Measurements from ENCODE around the gene C9orf85.
"Not testable (repeated sequence)": the region's sequence is repeated elsewhere in the genome, so short reads cannot be mapped to it uniquely, and the experiment has no call there.

Gene C9orf85

GRCh38 chr9:71954652-71955051, 43.2 kb downstream of the C9orf85 start:
- not testable (repeated sequence) for DNase-seq

- no peak for DNase-seq
These were observed 44.0 kb downstream of the C9orf85 start for GRCh38 chr9:71955300-71955915.

GRCh38 chr9:71962328-71962727, 50.9 kb downstream of the C9orf85 start:
- no peak for DNase-seq

GRCh38 chr9:71963471-71963996, 52.1 kb downstream of the C9orf85 start:
- not testable (repeated sequence) for DNase-seq

GRCh38 chr9:71965403-71965802, 54.0 kb downstream of the C9orf85 start:
- no peak for DNase-seq

- DNase-seq: no peak
These were observed 55.2 kb downstream of the C9orf85 start for GRCh38 chr9:71966601-71967000.

GRCh38 chr9:71968541-71969090, 57.2 kb downstream of the C9orf85 start:
- no peak for DNase-seq

- DNase-seq: no peak
These were observed 64.4 kb downstream of the C9orf85 start for GRCh38 chr9:71975833-71976232.

- no peak for DNase-seq
These were observed 65.6 kb downstream of the C9orf85 start for GRCh38 chr9:71977003-71977402.

- no peak for DNase-seq
These were observed 69.1 kb downstream of the C9orf85 start for GRCh38 chr9:71980266-71981190.

- DNase-seq: no peak
These were observed 70.5 kb downstream of the C9orf85 start for GRCh38 chr9:71981944-71982343.

- DNase-seq: no peak
These were observed 73.0 kb downstream of the C9orf85 start for GRCh38 chr9:71984403-71984802.

- DNase-seq: no peak
These were observed 73.4 kb downstream of the C9orf85 start for GRCh38 chr9:71984831-71985281.

- DNase-seq: no peak
These were observed 74.0 kb downstream of the C9orf85 start for GRCh38 chr9:71985297-71985911.

GRCh38 chr9:71986900-71987299, 75.5 kb downstream of the C9orf85 start:
- DNase-seq: no peak

- DNase-seq: no peak
These were observed 76.3 kb downstream of the C9orf85 start for GRCh38 chr9:71987471-71988371.

GRCh38 chr9:71990466-71990865, 79.0 kb downstream of the C9orf85 start:
- DNase-seq: no peak

GRCh38 chr9:72005451-72005850, 94.0 kb downstream of the C9orf85 start:
- DNase-seq: no peak

- no peak for DNase-seq
These were observed 95.1 kb downstream of the C9orf85 start for GRCh38 chr9:72006501-72006900.

GRCh38 chr9:72007726-72008125, 96.3 kb downstream of the C9orf85 start:
- DNase-seq: not testable (repeated sequence)

- no peak for DNase-seq
These were observed 101.2 kb downstream of the C9orf85 start for GRCh38 chr9:72012646-72013045.

- no peak for DNase-seq
These were observed 101.9 kb downstream of the C9orf85 start for GRCh38 chr9:72013292-72013760.
